AG09309 (cell line): ENCODE results near the gene NANOS1.
A peak's percentile ranks its signal among the peaks of the same experiment; 100 is the strongest.

ENCODE experiments used
- DNase-seq: peaks from one replicate; pipeline ENCODE4 v3.0.0-alpha.2; 2010; ENCODE audit warnings: low read depth
- H3K4me3 ChIP-seq: 2 replicates; pipeline ENCODE4 v1.5.1; 2011; ENCODE audit warnings: mild to moderate bottlenecking, low read depth, low read length, moderate library complexity; ENCODE audit not compliant: control insufficient read depth
- CTCF ChIP-seq: IDR thresholded peaks from 2 replicates; pipeline ENCODE4 v1.5.1; 2011; ENCODE audit warnings: mild to moderate bottlenecking, low read depth, low read length, inconsistent platforms; ENCODE audit not compliant: insufficient read depth, control insufficient read depth; ENCODE audit errors: missing control alignments

Gene NANOS1

GRCh38 chr10:119059557-119059956 lies 30.0 kb downstream of the NANOS1 start:
- no peak for DNase-seq
- H3K4me3 ChIP-seq, result no peak overlapping the region
- TF ChIP-seq CTCF, result no peak

DNA sequence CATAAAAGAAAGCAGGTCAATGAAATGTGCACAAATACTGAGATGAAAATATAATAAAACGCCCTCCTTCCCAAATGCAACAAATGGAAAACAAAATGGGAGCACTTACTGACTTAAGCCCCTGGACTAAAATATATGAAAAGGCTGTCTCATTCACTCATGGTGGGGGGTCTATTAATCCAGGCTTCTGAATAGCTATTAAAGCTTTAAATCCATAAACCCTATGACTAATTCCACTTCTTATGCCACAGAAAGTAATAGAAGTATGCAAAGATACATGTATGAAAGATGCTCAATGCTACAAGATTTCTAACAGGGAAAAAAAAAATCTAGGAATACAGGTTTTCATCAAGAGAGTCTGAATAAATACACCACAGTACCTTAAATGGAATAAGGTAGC lies 30.6 kb downstream of the NANOS1 start:
- TF ChIP-seq CTCF, result no peak
- H3K4me3 ChIP-seq, result no peak overlapping the region
- DNase-seq, result no peak

- no peak for DNase-seq
- no peak overlapping the region for H3K4me3 ChIP-seq
- no peak for TF ChIP-seq CTCF
These were observed 31.8 kb downstream of the NANOS1 start for GRCh38 chr10:119061352-119061751.

DNA sequence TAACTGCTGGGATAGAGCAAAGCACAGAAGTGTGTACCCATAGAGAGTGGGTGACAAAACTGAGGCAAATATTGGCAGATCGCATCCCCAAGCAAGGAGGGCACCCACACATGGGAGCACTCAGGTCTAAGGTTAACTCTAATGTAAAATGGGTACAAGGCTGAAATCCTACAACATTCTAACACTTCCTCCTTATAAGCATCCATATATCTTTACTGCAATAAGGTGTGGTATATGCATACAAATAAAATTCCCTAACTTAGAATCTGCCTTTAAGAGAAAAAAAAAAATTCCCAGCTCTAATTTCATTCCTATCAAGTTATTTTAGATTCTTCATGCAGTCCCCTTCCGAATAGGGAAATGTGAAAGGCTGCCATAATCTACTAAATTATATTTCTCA lies 32.4 kb downstream of the NANOS1 start:
- no peak overlapping the region for H3K4me3 ChIP-seq
- DNase-seq, result no peak
- TF ChIP-seq CTCF, result no peak

- H3K4me3 ChIP-seq, result no peak overlapping the region
- no peak for DNase-seq
- no peak for TF ChIP-seq CTCF
These were observed 41.1 kb downstream of the NANOS1 start for GRCh38 chr10:119070395-119071165.

DNA sequence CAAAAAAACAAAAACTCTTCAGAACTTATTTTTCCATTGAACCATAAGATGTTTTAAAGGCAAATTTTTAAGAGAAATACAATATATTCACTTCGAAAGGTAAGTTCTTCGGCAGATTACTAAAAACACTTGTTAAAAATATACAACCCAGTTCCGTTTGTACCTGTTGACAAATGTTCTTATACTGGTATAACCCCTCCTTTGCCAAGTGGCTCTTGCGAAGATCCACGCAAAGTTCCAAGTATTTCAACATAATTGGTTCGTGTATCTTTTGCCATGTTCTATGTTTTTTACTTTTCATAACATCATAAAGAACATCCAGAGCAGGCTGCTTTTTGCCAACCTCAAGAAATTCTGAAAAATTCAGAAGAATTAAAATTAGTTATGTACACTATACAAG lies 44.1 kb downstream of the NANOS1 start:
- TF ChIP-seq CTCF, result no peak
- H3K4me3 ChIP-seq, result no peak overlapping the region
- no peak for DNase-seq

DNA sequence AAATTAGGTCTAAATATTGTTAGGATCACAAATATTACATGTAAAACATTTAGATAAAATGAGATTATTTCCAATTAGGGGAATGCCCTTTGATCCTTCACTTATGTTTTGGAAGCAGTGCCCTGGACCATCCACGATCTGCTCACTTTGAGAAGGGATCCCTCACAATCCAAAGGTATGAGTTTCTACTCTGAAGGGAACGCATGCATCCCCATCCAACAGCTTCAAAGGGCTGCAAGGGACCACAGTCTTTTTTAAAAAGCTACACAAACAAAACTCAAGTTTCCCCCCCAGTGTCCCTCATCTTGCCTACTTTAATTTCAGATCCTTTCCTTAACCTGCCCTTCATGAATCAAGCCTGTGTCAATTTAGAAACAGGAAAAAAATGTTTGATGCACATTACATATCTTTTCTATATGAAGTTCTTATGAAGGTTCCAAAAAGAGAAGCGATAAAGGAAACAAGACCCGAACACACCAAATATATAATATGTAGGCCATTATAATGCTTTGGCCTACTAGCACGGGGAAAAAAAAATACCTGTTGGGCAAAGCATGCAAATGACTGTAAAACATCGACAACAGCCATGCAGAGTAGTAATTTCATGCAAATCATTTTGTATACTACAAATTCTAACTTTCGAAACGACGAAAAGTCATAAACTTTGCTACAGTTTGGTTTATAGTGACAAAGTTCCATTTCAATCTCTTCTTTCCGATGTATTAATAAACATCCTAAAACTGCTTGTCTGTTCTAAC lies 49.1 kb downstream of the NANOS1 start:
- DNase-seq, result no peak
- no peak for TF ChIP-seq CTCF
- H3K4me3 ChIP-seq, result peak overlapping the region; percentile 89
